Measurements from ENCODE around the gene AUNIP.

The AUNIP gene, protein sequence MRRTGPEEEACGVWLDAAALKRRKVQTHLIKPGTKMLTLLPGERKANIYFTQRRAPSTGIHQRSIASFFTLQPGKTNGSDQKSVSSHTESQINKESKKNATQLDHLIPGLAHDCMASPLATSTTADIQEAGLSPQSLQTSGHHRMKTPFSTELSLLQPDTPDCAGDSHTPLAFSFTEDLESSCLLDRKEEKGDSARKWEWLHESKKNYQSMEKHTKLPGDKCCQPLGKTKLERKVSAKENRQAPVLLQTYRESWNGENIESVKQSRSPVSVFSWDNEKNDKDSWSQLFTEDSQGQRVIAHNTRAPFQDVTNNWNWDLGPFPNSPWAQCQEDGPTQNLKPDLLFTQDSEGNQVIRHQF

DNA sequence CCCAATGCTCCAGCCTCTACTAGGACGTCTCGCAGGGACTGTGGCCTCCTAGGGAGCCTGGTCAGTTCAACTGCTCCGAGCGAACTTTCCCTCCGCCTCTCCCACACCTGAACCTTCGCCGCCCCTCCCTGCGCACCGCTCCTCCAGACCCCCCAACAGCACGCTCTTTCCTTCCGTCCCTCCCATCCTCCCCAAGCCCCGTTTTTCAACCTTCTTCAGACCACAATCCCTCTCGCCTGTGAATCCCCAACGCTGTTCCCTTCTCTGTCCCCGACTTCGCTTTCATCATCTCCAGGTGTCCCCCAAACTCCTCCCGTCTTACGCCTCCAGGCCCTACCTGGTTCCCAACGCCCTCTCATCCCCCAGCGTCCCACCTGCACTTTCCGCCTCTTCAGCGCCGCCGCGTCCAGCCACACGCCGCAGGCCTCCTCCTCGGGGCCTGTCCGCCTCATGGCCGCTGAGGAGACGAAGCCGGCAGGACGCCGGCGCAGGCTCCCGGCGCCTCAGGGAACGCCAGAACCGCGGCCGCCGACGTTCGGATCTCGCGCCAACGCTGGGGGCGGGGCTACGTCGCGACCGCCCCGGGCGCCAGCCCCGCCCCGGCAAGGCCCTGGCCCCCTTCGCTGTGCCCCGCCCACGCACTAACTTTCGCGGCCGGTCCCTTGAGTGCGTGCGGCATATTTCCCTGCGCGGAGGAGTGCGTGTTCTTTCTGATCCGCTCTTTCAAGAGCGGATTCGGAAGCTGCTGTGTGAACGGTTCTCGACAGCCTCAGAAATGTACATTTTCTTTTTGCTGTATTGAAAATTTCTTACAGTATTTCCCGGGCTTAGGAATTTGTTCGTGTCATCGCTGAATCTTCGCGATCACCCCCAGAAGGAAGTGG is at the start of gene AUNIP:
Gene AUNIP, minus strand, starts transcription at position 552 of the 884 bp plus-strand sequence. Its CDS starts 100 bp downstream, at position 452.
- peak; percentile 92 for DNase-seq

DNA sequence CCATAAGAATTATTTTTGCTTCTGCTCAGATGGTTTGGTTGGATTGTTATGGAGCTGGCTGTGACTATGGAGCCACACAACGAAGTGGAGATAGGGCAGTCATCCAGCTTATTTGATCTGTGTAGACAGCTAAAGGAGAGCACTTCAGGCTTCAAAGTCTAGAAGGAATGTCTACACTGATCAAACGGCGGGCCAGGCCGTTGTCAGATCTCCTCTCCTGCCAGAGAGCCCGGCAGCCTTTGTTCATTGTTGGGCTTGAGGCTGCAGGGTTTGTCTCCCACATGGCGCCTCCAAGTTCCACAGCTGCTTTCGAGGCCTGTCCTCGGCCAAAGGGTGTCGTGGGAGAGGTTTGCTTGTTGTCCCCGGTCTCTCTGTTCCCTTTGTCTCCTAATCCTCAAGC is 49.8 kb upstream of the AUNIP start:
- no peak for DNase-seq

DNA sequence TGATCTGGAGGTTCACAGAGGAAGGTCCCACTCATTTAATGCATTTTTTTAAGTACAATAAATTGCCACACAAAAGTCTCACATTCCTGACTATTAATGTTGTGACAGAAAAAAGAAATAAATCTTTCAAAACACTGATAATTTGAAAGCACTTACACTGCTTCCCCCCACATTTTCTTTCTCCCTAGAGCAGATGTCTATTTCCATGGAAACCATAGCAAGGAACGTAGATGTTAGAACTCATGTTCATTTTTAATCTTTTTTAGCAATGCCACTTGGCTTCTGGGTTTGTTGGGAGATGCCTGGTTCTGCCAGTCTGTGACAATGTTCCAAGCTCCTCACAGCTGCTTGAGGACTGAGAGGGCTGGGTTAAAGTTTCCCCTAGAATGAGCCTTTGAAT is 48.9 kb upstream of the AUNIP start:
- no peak for DNase-seq

DNA sequence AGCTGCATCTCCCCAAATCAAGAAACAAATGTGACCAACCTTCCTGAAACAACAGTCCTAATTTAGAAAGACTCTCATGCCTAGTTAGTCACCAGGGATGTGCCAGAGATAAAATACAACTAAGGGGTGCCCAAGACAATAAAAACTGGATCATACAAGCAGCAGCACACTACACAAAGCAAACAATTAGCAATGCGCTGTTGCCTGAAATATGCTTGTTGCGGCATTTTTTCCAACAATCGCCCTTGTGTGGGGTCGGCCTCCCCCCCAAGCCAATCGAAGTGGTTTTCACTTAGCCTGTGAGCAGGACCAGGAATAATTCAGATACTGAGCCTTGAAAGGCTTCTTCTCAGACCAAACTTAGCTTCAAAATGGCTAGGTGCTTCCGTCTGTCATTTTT is 48.3 kb upstream of the AUNIP start:
- no peak for DNase-seq

DNA sequence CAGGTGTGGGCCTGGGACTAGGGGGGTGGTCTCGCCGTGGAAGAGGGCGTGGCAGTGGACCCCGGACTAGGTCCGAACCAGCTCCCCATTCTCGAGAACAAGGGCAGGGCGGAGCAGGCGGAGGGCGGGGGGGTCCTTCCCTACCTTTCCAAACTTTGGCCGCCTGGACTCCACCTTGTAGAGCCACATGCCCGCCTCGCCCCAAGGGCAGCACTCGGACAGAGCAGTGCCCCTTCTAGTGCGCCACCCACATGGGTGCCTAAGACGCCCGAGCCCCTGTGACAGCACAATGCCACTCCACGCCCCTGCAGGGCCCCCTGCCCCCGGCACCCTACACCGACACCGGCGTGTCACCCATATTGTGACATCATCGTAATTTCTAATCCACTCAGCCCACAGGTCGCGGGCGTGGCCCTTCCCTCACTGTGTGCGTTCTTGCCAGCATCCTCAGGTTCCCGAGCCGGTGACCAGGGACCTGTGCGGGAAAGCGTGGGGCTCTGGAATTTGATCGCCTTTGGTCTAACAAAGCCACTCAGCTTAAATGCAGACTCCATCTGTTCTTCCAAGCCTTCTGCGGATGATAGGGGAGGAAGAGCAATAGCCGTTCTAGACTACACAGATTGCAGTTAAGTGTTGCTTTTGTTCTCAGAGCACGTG is 47.5 kb upstream of the AUNIP start:
- DNase-seq: no peak

DNA sequence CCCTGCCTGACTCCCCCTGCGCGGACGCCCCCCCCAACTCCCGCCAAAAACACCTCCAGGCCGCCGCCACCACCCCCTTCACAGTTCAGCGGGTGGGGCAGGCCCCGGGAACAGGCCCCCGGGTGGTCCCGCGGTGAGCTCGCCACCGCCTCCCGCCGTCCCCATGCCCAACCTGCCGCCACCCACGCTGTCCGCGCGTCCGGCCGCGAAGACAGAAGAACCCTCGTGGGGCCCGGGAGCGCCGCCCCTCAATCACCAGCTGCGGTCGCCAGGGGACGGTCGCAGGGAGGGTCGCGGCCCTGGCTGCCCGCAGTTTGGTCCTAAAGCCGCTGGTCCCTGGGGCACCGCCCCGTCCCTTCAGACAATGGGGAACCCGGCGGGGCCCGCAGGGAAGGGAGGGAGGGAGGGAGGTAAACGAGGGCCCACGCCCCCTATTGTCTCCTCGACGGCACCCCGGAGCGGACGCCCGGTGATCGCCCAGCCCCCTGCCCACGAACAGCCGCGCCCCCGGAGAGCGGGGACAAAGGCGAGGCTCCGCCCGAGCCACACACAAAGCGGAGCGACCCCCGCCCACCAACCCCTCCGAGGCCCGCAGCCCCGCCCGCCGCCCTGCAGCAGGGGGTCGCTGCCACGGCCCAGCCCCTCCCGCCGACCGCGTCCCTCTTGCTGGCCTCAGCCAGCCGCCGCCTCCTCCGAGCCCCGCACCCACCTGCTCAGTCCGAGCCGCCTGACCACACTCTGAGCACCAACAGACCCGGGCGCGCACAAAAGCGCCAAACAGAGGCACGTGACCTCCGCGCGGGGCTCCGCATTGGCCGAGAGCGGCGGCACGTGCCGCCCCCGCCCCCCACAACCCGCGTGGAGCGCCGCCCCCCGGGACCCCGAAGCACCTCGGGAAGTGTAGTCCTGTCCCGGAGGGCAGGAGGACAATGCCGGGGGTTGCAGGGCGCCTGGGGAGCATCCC is 46.7 kb upstream of the AUNIP start, which contains the start of gene STMN1:
Gene STMN1, minus strand, starts transcription at position 740 of the 964 bp plus-strand sequence. CDS start 1,743 bp downstream, outside the sequence.
- peak; percentile 97 for DNase-seq

DNA sequence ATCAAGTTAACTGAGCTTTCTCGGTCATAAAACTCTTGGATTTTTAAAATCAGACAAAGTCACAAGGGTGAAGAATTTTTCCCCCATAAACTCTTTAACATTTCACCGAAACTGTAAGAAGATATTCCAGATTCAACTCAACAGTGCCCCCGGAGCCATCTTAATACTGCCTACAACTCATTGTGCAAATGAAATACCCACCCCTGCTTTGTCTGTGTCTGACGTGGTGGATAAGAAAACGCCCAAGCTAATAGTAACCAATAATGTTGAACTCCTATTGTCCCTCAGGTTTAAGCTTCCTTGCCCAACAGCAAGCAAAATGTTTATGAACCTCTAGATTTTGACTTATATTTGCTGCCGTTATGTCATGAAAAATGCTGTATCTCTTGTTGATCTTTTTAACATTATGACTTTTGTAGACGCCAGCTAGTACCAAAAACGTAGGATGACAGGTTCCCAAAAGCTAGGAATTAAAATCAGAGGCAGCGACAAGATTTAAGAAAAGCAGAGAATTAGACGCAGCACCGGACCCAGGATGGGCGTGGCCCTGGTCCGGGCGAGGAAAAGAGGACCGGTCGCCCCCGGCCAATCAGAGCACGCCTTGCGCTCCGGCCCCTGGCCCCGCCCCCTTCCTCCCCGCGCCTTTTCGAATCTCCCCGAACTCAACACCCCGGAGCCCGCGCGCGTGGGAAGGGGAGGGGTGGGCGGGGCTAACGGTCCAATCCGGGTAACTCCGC is 45.9 kb upstream of the AUNIP start:
- peak; percentile 98 for DNase-seq

DNA sequence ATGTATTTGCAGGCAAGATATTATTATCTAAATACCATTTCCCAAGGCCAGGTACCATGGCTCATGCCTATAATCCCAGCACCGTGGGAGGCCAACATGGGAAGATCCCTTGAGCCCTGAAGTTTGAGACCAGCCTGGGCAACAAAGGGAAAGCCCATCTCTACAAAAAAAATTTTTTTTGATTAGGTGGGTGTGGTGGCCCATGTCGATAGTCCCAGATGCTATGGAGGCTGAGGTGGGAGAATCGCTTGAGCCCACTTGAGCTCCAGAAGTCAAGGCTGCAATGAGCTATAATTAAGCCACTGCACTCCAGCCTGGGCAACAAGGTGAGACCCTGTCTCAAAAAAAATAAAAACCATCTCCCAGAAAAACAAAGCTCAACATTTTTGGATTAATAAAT is 44.7 kb upstream of the AUNIP start:
- no peak for DNase-seq

DNA sequence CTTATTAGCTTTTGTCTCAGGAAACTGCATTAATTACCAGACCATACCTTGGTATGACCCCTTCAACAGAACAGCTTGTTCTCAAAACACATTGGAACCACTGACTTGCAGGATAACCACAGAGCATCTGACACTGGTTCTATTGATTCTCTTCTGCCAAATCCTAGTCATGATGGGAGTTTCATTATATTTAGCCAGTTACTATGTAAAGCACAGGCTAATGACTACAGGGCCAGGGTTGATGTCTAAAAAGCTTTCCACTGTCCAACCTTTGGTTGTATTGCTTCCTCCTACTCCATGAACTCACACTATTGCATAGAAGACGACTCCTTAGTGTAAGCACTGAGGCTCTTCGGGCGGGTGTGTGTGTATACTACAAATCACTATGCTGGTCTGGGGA is 43.2 kb upstream of the AUNIP start:
- no peak for DNase-seq

DNA sequence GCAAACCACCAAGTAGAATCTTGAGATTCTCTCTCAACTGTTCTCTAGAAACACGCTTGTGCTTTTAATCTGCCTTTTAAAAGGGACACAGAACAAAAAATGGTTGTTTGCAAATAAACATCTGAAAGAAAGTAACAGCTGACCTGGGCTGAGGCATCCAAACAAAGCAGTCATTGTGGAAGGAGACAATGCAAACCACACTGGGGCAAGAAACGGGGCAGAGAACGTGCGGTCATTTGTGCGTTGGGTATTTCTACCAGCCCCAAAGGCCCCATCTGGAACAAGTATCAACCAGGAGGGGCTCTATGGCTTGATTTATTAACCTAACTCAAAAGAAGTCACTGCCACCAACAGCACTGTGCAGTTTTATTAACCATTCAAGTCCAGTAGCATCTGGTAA is 41.0 kb upstream of the AUNIP start:
- DNase-seq: no peak

DNA sequence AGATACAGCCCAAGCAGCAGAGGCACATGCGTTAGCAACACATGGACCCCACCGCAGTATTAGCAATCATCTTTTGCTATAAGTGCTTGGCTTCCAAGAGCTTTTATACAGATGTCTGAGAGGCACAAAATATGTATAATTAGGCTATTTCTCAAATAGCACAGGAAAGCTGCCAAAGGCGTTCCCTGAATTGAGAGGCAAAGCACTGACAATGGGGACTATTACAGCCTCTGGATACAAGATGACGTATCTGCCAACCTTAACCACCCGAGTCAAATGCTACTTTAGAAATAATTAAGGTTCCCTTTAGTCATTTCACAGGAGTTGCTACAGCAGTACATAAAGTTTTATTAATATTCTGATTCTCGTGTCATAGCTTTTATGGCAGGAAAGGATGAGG is 40.5 kb upstream of the AUNIP start:
- no peak for DNase-seq

DNA sequence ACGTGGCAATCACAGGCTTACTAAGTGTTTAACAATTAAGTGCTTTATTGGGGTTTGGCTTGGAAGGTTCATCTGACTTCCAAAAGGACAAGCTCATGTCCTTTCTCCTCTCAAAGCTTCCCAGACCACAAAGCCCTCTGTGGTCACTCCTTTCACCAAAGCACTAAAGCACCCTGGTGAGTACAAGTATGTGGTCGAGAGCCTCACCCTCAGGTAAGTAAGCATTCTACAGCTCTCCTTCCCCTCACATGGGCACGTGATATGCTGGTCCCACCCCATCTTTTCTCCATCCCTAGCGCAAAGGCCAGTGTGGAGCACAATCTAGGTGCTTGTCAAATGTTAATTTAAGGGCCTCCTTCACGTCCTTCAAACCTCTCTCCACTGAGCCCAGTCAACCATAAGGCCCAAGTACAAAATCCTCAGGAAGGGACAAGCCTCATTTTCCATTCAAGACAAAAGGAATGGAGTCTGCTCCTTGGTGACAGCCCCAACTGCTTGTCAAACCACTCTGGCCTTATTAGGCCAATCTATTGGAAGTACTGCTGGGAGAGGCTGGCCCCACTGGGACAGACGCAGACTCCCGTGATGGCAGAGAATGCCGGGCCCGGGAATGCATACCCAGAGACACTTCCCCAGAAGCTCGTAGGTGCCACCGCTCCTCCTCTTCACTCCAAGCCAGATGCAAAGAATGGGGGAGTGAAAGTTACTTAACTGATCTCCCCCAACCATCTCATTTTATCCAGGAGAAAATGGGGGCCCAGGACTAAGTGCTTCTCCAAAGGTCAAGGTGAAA is 39.2 kb upstream of the AUNIP start:
- DNase-seq: no peak

DNA sequence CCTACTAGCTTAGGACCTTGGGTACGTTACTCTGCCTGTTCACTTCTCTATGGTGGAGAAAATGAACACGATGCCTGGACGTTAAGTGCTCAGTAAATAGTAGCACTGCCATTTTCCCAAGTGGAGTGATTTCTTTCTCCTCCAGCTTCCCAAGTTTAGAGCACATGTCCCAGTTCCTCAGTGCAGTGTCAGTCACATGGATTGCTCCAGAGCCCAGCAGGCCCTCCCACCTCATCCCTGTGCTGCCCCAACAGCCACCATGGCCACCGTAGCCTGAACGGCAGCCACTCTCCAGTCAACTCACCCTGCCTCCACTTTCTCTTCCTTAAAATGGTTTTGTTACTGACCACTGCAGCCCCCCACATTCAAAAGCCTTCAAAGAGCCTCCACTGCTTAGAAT is 38.5 kb upstream of the AUNIP start:
- no peak for DNase-seq

DNA sequence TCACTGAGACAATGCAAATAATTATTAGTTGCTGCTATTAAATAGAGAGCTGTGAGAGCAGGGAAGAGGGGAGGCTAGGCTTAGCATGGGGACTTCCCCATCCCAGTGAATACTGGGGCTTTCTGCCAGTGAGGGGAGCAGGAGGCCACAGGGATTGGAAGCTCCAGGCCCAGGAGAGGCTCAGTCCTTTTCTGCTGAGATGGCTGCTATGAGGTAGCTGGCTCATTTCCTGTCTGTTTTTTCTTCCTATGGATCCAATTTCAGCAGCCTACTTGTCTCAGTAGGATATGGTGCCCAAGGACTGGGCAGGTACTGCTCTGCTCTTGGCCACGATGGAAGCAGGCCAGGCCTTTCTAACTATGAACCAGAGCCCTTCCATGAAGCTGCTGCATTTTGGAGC is 37.0 kb upstream of the AUNIP start:
- DNase-seq: no peak

DNA sequence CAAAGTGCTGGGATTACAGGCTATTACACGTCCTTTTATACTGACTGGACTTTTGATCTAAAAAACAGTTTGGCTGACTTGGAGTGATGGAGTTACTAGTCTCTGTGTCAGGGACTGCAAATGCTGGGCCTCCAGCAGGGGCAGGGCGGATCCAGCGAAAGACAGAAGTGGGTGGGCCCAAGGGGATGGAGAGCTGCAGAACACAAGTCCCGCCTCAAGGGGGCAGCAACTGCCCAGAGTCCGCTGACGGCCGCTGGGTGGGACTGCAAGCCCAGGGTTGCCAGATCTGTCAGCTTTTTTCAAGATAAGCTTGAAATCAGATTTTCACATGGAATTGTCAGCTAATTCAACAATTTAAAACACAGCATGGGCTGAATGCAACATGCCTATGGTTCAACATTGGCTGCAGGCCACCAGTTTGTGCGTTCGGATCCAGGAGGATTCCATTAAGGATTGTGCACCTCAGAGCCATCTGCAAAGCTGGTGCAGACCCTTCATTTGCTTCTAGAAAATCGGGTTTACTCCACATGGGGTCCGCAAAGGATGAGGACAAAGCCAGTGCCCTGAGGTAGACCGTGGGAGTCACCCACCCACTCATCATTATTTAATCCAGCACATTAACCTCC is 36.2 kb upstream of the AUNIP start:
- DNase-seq: peak; percentile 96

DNA sequence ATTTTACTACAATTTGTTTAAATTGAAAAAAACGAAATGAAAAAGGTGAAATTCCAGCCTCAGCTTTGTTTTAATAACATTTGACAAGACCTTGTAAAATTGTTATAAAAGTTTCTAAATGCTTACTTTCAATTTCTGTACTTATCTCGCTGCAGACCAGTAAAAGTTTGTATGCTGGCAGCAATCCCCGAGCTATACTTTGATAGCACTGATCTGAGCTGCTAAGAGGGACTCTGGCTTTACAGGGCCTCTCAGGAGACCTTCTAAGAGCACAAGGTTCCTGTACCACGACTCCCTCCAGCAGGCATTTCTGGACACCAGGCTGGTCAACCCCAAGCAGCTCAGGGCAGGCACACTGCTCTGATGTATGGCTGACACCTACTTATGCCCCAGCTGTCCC is 33.9 kb upstream of the AUNIP start:
- no peak for DNase-seq

DNA sequence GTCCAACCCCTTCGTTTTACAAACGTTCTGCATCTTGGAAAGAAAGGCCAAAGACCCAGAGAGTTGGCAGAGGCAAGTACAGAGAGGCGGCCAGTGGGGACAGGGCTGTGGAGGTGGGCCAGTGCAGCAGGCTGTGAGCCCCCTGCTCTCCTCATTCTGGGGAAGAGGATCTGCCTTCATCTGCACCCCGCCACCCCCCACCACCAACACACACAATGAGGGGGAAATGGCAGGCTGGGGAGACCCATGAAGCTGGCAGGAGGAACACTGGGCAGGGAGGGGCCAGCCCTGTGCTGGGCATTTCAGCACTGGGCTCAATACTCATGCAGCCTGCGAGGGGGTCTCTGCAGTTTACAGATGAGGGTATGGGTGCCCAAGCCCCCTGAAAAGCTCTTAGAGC is 32.3 kb upstream of the AUNIP start:
- DNase-seq: no peak

DNA sequence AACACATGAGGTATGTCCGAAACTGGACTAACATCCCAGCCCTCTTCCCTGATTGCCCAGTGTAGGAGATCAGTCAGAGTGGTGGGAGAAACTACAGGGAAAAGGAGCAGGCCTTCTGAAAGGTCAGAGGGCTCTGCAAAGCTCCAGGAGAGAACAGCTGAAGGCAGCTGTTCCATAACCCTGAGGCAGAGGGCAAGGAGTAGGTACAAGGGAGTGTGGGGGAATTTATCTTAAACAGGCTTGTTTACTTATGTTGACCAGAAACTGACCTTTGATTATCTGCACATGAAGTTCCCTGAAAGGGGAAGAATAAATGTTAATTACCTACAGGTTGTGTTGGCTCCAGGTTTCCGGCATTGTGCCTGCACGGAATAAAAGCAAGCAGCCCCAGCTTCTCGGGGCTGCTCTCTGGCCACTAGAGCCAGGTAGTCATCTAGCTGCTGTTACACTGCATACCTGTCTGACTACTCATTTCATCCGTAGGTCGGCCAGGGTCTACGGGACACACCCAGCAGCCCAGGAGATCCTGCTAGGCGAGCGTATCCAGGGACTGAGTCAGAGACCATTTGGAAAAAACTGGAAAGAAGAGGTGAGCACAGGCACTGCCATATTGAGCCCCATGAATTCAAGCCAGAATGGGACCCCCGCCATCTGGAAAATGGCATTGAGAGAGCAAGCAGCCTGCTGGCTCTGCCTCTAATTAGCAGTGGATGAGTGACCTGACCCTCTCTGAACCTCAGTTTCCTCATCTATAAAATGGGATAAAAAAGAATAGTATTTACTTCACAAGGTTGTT is 31.2 kb upstream of the AUNIP start:
- no peak for DNase-seq

DNA sequence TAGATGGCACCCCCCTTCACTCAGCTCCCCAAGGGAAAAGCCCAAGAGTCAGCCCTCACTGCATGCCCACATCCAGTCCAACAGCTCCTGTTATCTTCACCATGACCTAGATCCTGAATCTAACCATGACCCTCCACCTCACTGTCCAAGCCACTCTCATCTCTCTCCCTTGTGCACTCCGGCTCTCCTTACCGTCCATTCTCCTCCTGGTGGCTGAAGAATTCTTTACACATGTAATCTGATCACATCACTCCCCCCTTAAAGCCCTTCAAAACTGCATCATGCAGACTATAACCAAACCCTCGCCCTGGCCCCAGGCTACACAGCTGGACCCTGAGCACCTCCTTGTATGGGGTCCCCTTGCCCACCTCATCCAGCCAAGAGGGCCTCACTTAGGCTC is 30.2 kb upstream of the AUNIP start:
- no peak for DNase-seq

Data from femur (tissue), 1 donor.